Mucosa of descending colon (tissue), 3 donors: Measurements from ENCODE around the gene ANP32A. TPM values are rescaled to one million over a fixed set of nuclear protein-coding genes. Genes with fewer than 3 reads are reported as not detected.

Source experiments
- ATAC-seq: fragments of 200-7000 bp; cut with Tn5 transposase; one replicate; pipeline ENCODE4 v1.9.1; 2020; ENCODE audit warnings: mild to moderate bottlenecking, moderate library complexity
- DNase-seq, 3 donors: peaks; one replicate each; pipeline ENCODE4 v3.0.0-alpha.2; 2020
- H3K36me3 ChIP-seq: fragments of 200-600 bp; one replicate; pipeline ENCODE4 v1.8.0; 2021; ENCODE audit warnings: low read depth, mild to moderate bottlenecking
- H3K4me1 ChIP-seq: fragments of 200-600 bp; one replicate; pipeline ENCODE4 v1.8.0; 2021; ENCODE audit warnings: low read depth, mild to moderate bottlenecking
- H3K4me3 ChIP-seq: fragments of 200-600 bp; one replicate; pipeline ENCODE4 v1.8.0; 2021; ENCODE audit warnings: mild to moderate bottlenecking
- H3K9me3 ChIP-seq: fragments of 200-600 bp; one replicate; pipeline ENCODE4 v1.8.0; 2021; ENCODE audit warnings: mild to moderate bottlenecking
- intact Hi-C, 2 donors: fragments of 100-400 bp; cut with DNase I in 1 of 2; cut with micrococcal nuclease in 1 of 2; formaldehyde crosslinking; loops; one replicate each; pipeline versions ENCODE4 v1.11.0 to v1.11.1; 2022; cut with DNase I, micrococcal nuclease
- total RNA-seq, 3 donors: library from RNA; stranded (reverse); fragmentation: NEBNext Ultra II Directional in 2 of 3; extraction: Animal tissue kit (Norgen Biotek cat#: 25700) in 2 of 3; gene quantifications; one replicate each; pipeline versions ENCODE4 v1.2.1 to v1.2.4, GENCODE V29; 2021 to 2023
- TF ChIP-seq, protein P1 (sequence below): fragments of 200-600 bp; IDR thresholded peaks from one replicate; pipeline ENCODE4 v1.8.0; 2022; ENCODE audit warnings: antibody characterized with exemption, mild to moderate bottlenecking
- donor health status: DM: no; HTN: no; CAD: no; lungs with moderate emphysema.
- donor health status: DM: no; HTN: no; CAD: no.
- donor health status: DM: no; HTN: yes; CAD: no.

ANP32A gene
- total RNA-seq, 3 donors from 2014 or later, result 101 to 113 (median 109) TPM

- DNase-seq (no peak), ATAC-seq (no peak)
- TF ChIP-seq, protein P1, sequence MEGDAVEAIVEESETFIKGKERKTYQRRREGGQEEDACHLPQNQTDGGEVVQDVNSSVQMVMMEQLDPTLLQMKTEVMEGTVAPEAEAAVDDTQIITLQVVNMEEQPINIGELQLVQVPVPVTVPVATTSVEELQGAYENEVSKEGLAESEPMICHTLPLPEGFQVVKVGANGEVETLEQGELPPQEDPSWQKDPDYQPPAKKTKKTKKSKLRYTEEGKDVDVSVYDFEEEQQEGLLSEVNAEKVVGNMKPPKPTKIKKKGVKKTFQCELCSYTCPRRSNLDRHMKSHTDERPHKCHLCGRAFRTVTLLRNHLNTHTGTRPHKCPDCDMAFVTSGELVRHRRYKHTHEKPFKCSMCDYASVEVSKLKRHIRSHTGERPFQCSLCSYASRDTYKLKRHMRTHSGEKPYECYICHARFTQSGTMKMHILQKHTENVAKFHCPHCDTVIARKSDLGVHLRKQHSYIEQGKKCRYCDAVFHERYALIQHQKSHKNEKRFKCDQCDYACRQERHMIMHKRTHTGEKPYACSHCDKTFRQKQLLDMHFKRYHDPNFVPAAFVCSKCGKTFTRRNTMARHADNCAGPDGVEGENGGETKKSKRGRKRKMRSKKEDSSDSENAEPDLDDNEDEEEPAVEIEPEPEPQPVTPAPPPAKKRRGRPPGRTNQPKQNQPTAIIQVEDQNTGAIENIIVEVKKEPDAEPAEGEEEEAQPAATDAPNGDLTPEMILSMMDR, result no peak
These were observed 70.9 kb downstream of the ANP32A start for GRCh38 chr15:68749793-68750192.

GRCh38 chr15:68749365-68749764, 71.3 kb downstream of the ANP32A start:
- TF ChIP-seq, protein P1, result no peak
- Histone ChIP-seq H3K36me3 (no peaks in the 10 kb centered on the region), H3K9me3 (no peaks in the 10 kb centered on the region), H3K4me3 (no peak overlapping the region), H3K4me1 (no peaks in the 10 kb centered on the region)
- intact Hi-C loops, result no loop called here
- DNase-seq (no peak), ATAC-seq (no peak)

More at GRCh38 chr15:68749793-68750192, 70.9 kb downstream of the ANP32A start:
- intact Hi-C loops, result no loop called here
- Histone ChIP-seq H3K36me3 (no peaks in the 10 kb centered on the region), H3K9me3 (no peaks in the 10 kb centered on the region), H3K4me1 (no peaks in the 10 kb centered on the region), H3K4me3 (no peak overlapping the region)

GRCh38 chr15:68743256-68743655, 77.4 kb downstream of the ANP32A start:
- TF ChIP-seq, protein P1, result no peak
- intact Hi-C loops, result no loop called here

DNA sequence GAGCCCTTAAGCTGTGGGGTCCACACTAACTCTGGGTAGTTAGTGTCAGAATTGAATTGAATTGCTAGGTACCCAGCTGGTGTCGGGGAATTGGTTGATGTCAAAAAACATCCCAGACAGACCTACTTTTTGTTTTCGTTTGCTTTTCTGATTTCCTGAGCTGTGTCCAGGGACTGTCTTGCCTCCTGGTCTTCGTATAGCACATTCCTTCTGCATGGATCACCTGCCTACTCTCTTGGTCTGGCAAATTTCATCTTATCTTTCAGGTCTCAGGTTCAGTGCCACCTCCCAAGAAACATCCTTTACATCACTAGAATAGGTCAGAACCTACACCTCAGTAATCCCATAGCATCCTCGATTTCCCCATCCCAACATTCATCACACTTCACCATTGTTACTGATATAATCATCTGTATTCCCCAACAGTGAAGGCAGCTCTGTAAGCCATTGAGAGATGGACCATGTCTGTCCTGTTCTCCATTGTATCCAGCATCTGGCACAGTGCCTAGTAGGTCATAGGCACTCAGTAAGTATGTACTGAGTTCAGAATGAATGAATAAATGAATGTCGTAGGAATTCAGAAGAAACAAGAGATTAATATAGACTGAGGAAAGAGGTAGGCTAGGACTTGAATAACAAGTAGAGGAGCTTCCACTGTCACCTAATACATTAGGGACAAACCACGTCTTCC, 81.2 kb downstream of the ANP32A start:
- TF ChIP-seq, protein P1, result no peak
- no peak for ATAC-seq
- no peaks in the 10 kb centered on the region for H3K9me3 ChIP-seq
- H3K4me1 ChIP-seq, result no peaks in the 10 kb centered on the region
- H3K36me3 ChIP-seq, result no peaks in the 10 kb centered on the region
- no peak for DNase-seq
- no peak overlapping the region for H3K4me3 ChIP-seq
- intact Hi-C loops, result loop anchor here (10.0 kb wide), 1 partner anchor 135 kb away; no protein-coding TSS in a partner anchor

More at GRCh38 chr15:68743256-68743655, 77.4 kb downstream of the ANP32A start:
- DNase-seq, result no peak
- no peak overlapping the region for H3K4me3 ChIP-seq
- ATAC-seq, result no peak
- H3K9me3 ChIP-seq, result no peaks in the 10 kb centered on the region
- no peaks in the 10 kb centered on the region for H3K36me3 ChIP-seq
- no peaks in the 10 kb centered on the region for H3K4me1 ChIP-seq

DNA sequence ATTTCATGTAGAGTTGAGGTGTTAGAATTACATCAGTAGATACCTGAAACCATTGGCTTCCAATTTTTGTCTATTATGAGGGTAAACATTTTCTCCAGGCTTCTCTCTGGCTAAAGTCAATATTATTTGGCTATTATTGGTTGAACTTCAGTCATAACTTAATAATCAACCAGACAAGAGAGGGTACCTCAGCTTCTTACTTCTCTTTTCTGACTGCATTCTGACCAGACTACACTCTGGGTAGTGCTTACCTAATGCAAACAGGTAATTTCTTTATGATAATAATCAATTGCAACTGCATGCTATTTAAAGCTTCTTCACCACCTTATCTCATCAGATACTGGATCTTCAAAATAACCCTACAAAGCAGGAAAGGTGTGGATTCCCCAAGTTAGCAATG, 85.1 kb downstream of the ANP32A start:
- Histone ChIP-seq H3K36me3 (no peaks in the 10 kb centered on the region), H3K4me3 (no peak overlapping the region), H3K4me1 (peaks cover 4% of the 10 kb centered on the region), H3K9me3 (no peaks in the 10 kb centered on the region)
- TF ChIP-seq, protein P1, result no peak
- ATAC-seq (no peak), DNase-seq (no peak)
- intact Hi-C loops, result loop anchor here (10.0 kb wide), 1 partner anchor 139 kb away; no protein-coding TSS in a partner anchor
